Measurements from ENCODE around the gene MEGF6.
A peak's percentile ranks its signal among the peaks of the same experiment; 100 is the strongest.

MEGF6 gene

DNA sequence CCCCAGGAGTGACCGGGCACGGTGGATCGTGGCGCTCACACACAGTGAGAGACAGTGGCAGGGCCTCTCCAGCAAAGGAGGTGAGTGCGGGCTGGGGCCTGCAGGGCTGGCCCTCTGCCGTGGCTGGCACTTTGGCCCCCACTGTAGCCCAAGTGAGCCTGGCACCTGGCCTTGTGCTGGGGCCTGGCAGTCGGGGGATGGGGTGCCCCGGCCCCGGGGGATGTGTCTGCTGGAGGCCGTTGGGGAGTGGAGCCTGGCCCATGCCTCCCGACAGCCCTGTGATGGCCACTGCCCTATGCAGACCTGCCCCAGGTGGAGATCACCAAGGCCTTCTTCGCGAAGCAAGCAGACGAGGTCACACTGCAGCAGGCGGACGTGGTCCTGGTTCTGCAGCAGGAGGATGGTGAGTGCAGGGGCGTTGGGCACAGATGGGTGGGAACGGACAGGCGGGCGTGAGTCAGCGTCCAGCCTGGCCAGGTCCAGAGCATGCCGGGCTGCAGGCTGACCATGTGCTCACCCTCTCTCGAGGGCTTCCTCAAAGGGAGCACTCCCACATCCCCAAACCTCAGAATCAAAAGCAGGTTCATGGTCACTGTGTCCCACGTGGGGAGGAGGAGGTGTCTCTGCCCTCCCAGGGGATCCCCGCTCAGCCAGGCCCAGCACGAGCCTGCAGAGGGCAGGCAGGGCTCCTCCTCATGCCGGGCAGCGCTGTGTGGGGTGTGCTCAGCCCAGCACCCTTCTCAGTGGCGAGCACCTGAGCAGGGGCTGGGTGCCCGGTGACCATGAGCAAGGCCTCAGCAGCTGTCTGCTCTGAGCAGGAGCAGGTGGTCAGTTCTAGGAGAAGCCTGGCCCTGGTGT lies 131.6 kb downstream of the MEGF6 start:
- H3K9me3 ChIP-seq: no peaks in the 10 kb centered on the region
- no peak overlapping the region for H3K9ac ChIP-seq
- H3K4me3 ChIP-seq: no peak overlapping the region
- H3K4me1 ChIP-seq: peaks cover 48% of the 10 kb centered on the region
- H3K27ac ChIP-seq: no peak overlapping the region
- H3K27me3 ChIP-seq: peaks cover 25% of the 10 kb centered on the region
- TF ChIP-seq Cebpa-rat (IDR thresholded peaks at IDR 0.05): no peak
- H3K4me2 ChIP-seq: peak overlapping the region; percentile 71
- H4K20me1 ChIP-seq: peaks cover 47% of the 10 kb centered on the region
- H3K36me3 ChIP-seq: no peaks in the 10 kb centered on the region

DNA sequence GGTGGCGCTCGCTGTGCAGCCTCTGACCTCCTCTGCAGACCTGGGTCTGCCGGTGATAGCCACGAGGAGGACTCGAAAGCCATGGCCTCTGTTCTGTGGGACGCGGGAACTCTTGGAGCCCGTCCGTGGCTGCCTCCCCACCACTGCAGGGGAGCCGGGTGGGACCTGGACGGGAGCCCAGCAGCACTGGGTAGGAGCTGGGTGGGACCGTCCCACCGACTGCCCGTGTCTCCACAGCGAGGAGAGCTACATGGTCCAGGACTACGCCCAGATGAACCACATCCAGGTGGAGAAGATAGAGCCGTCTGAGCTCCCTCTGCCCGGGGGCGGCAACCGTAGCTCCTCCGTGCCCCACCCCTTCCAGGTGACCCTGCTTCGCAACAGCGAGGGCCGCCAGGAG lies 133.1 kb downstream of the MEGF6 start:
- Histone ChIP-seq H3K27me3 (peaks cover 25% of the 10 kb centered on the region), H3K36me3 (no peaks in the 10 kb centered on the region), H4K20me1 (peaks cover 40% of the 10 kb centered on the region), H3K4me3 (no peak overlapping the region), H3K9ac (no peak overlapping the region), H3K4me2 (peak overlapping the region; percentile 47; the same call in 1 of the 2 replicates), H3K9me3 (no peaks in the 10 kb centered on the region), H3K4me1 (peaks cover 48% of the 10 kb centered on the region), H3K27ac (no peak overlapping the region)
- TF ChIP-seq Cebpa-rat (IDR thresholded peaks at IDR 0.05): no peak

- Histone ChIP-seq H3K36me3 (no peaks in the 10 kb centered on the region), H3K4me2 (peak overlapping the region; percentile 47), H3K4me1 (peaks cover 43% of the 10 kb centered on the region), H3K27ac (no peak overlapping the region), H3K9ac (no peak overlapping the region), H3K9me3 (no peaks in the 10 kb centered on the region), H3K27me3 (peaks cover 25% of the 10 kb centered on the region), H3K4me3 (no peak overlapping the region), H4K20me1 (peaks cover 32% of the 10 kb centered on the region)
- no peak for TF ChIP-seq Cebpa-rat (IDR thresholded peaks at IDR 0.05)
Observed at GRCh38 chr1:3477241-3477995, 133.9 kb downstream of the MEGF6 start.

GRCh38 chr1:3476666-3477065 lies 134.6 kb downstream of the MEGF6 start:
- Histone ChIP-seq H3K4me3 (no peak overlapping the region), H4K20me1 (peaks cover 28% of the 10 kb centered on the region), H3K27ac (no peak overlapping the region), H3K27me3 (peaks cover 25% of the 10 kb centered on the region), H3K4me2 (no peak overlapping the region), H3K9ac (no peak overlapping the region), H3K9me3 (no peaks in the 10 kb centered on the region), H3K4me1 (peaks cover 49% of the 10 kb centered on the region), H3K36me3 (no peaks in the 10 kb centered on the region)
- TF ChIP-seq Cebpa-rat (IDR thresholded peaks at IDR 0.05): no peak

DNA sequence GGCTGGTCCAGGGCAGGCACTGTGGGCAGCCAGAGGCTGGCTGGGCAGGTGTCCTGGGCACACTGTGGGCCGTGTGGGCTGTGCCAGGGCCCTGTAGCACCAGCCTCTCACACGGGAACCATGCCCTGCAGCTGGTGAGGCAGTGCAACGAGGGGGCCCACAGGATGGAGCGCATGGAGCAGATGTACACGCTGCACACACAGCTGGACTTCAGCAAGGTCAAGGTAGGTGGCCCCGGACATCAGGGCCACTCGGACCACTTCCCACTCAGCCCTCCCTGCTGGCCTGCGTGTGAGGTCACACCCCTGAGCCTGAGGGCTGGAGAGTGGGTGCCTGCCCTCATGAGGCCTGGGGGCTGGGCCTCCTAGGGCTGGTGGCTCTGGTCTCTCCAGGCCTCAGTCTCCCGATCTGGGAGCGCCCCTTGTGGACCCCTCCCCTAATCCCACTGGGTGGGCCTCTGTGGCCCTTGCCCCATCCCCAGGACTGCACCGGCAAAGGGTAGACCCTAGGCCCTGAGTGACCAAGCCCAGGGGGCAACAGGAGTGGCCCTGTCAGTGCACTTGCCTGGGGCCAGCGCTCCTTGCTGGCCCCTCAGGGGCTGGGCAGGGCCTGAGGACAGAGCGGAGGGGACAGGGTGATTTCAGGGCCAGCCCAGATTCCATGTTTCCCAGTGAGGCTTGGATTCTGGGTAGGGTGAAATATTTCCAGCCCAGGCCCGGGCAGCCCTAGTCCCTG lies 135.3 kb downstream of the MEGF6 start:
- Histone ChIP-seq H3K4me1 (peaks cover 53% of the 10 kb centered on the region), H4K20me1 (peaks cover 22% of the 10 kb centered on the region), H3K36me3 (no peaks in the 10 kb centered on the region), H3K9me3 (no peaks in the 10 kb centered on the region), H3K4me2 (no peak overlapping the region), H3K27ac (no peak overlapping the region), H3K9ac (no peak overlapping the region), H3K27me3 (peaks cover 25% of the 10 kb centered on the region), H3K4me3 (no peak overlapping the region)
- no peak for TF ChIP-seq Cebpa-rat (IDR thresholded peaks at IDR 0.05)

GRCh38 chr1:3474421-3474820 lies 136.9 kb downstream of the MEGF6 start:
- Histone ChIP-seq H3K27ac (no peak overlapping the region), H3K4me2 (no peak overlapping the region), H3K9me3 (no peaks in the 10 kb centered on the region), H3K27me3 (peaks cover 14% of the 10 kb centered on the region), H3K9ac (no peak overlapping the region), H4K20me1 (peaks cover 6% of the 10 kb centered on the region), H3K4me1 (peaks cover 49% of the 10 kb centered on the region), H3K4me3 (no peak overlapping the region), H3K36me3 (no peaks in the 10 kb centered on the region)
- no peak for TF ChIP-seq Cebpa-rat (IDR thresholded peaks at IDR 0.05)

GRCh38 chr1:3474016-3474415 lies 137.3 kb downstream of the MEGF6 start:
- peaks cover 2% of the 10 kb centered on the region for H4K20me1 ChIP-seq
- H3K9me3 ChIP-seq: no peaks in the 10 kb centered on the region
- no peak overlapping the region for H3K9ac ChIP-seq
- H3K27ac ChIP-seq: no peak overlapping the region
- H3K36me3 ChIP-seq: no peaks in the 10 kb centered on the region
- peaks cover 49% of the 10 kb centered on the region for H3K4me1 ChIP-seq
- H3K4me2 ChIP-seq: no peak overlapping the region
- H3K4me3 ChIP-seq: no peak overlapping the region
- H3K27me3 ChIP-seq: peaks cover 14% of the 10 kb centered on the region
- TF ChIP-seq Cebpa-rat (IDR thresholded peaks at IDR 0.05): no peak

DNA sequence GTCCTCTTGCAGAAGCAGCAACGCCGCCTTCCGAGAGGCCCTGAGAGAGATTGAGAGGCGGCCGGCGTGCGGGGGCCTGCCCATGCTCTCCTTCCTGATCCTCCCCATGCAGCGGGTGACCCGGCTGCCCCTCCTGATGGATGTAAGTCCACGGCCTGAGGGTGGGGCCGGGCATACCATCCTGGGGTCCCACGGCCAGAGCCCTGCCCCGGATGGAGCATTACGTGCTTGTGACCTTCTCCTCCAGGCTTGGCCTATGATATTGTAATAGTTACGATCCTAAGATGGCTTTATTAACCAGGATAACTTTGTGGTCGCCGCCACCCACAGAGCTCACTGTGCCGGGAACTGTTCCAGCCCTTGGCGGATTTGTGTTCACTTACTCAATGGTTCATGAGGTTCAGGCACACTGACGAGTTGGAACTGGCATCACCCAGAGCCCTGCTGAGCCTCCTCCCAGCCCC lies 137.9 kb downstream of the MEGF6 start:
- peaks cover 12% of the 10 kb centered on the region for H3K27me3 ChIP-seq
- H3K4me2 ChIP-seq: no peak overlapping the region
- no peak overlapping the region for H3K4me3 ChIP-seq
- H3K4me1 ChIP-seq: peaks cover 49% of the 10 kb centered on the region
- H3K27ac ChIP-seq: no peak overlapping the region
- no peak for TF ChIP-seq Cebpa-rat (IDR thresholded peaks at IDR 0.05)
- H3K36me3 ChIP-seq: no peaks in the 10 kb centered on the region
- H3K9me3 ChIP-seq: no peaks in the 10 kb centered on the region
- H3K9ac ChIP-seq: no peak overlapping the region
- H4K20me1 ChIP-seq: no peaks in the 10 kb centered on the region; the same call in 1 of the 2 replicates

- H3K4me3 ChIP-seq: no peak overlapping the region
- peaks cover 7% of the 10 kb centered on the region for H3K27me3 ChIP-seq
- no peaks in the 10 kb centered on the region for H3K36me3 ChIP-seq
- H4K20me1 ChIP-seq: no peaks in the 10 kb centered on the region; the same call in 1 of the 2 replicates
- no peak overlapping the region for H3K27ac ChIP-seq
- no peak overlapping the region for H3K9ac ChIP-seq
- no peaks in the 10 kb centered on the region for H3K9me3 ChIP-seq
- TF ChIP-seq Cebpa-rat (IDR thresholded peaks at IDR 0.05): no peak
- no peak overlapping the region for H3K4me2 ChIP-seq
- peaks cover 49% of the 10 kb centered on the region for H3K4me1 ChIP-seq
Observed at GRCh38 chr1:3472906-3473305, 138.4 kb downstream of the MEGF6 start.
